ENCODE results near the gene FBXO31. TPM values are rescaled to one million over a fixed set of nuclear protein-coding genes. Genes with fewer than 3 reads are reported as not detected.
A peak's percentile ranks its signal among the peaks of the same experiment; 100 is the strongest.

FBXO31 gene
- total and polyA plus RNA-seq, 9 of the 15 experiments (the other 6 are each of a cell fraction or from before 2014, with no cell fraction given): 0.18 to 33.3 (median 10.9) TPM

DNA sequence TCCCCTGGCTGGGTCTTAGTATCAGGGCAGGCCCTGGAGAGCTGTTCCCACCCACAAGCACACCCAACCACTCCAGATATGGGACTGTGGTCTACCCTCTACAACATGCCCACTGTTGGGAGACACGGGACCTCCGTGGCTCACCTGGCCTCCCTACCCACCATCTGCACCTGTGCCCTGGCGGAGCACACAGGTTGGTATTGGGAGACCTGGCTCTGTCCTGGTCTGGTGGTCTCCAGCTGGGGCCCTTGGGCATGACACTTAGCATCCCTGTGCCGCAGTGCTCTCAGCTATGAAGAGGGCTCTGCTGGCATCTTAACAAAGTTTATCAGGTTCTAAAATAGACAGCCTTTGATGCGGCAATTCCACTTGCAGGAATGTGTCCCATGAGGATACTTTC is 72.2 kb downstream of the FBXO31 start (continued):
- TF ChIP-seq, protein P1, sequence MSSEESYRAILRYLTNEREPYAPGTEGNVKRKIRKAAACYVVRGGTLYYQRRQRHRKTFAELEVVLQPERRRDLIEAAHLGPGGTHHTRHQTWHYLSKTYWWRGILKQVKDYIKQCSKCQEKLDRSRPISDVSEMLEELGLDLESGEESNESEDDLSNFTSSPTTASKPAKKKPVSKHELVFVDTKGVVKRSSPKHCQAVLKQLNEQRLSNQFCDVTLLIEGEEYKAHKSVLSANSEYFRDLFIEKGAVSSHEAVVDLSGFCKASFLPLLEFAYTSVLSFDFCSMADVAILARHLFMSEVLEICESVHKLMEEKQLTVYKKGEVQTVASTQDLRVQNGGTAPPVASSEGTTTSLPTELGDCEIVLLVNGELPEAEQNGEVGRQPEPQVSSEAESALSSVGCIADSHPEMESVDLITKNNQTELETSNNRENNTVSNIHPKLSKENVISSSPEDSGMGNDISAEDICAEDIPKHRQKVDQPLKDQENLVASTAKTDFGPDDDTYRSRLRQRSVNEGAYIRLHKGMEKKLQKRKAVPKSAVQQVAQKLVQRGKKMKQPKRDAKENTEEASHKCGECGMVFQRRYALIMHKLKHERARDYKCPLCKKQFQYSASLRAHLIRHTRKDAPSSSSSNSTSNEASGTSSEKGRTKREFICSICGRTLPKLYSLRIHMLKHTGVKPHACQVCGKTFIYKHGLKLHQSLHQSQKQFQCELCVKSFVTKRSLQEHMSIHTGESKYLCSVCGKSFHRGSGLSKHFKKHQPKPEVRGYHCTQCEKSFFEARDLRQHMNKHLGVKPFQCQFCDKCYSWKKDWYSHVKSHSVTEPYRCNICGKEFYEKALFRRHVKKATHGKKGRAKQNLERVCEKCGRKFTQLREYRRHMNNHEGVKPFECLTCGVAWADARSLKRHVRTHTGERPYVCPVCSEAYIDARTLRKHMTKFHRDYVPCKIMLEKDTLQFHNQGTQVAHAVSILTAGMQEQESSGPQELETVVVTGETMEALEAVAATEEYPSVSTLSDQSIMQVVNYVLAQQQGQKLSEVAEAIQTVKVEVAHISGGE (CRISPR knock-in tag; IDR thresholded peaks at IDR 0.05): no peak
- no peak for TF ChIP-seq KHSRP (IDR thresholded peaks at IDR 0.05)

DNA sequence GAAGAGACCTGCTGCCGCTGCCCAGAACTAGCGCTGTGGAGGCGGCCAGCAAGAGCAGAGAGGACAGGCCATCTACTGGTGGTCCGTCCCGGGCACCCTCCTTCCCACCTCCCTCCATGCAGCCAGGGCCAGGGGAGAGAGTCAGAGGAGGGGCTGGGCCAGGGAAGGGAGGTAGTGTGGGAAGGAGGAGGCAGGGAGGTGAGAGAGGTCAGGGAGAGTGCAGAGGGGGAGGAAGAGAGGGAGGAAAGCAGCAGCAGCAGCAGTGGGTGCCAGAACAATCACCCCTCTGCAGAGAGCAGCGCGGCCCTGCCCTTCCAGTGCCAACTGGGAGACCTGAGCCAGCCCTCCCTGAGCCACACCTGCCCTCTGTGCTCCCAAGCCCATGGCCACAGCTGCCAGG is 73.0 kb downstream of the FBXO31 start:
- peak in 1 of 4 experiments; percentile 39 for DNase-seq (ENCODE audit: extremely low read depth in 1 of 4, low spot score in 3 of 4)
- WGBS (ENCODE audit: insufficient coverage, low coverage, missing lambda C conversion rate): 58% methylated on average over 7 of the region's 7 CpGs
- Histone ChIP-seq H3K27ac (ENCODE audit: extremely low read depth, low read depth, low read length) (no peak overlapping the region), H3K79me2 (ENCODE audit: control insufficient read depth, insufficient read depth, low read length) (peaks cover 9% of the 10 kb centered on the region; the same call in 2 of the 3 replicates), H4K20me1 (replicated peaks; ENCODE audit: control insufficient read depth, insufficient read depth, low read length) (no peaks in the 10 kb centered on the region), H3K9me1 (ENCODE audit: control insufficient read depth, insufficient read depth, low read length) (no peaks in the 10 kb centered on the region), H3K9ac (ENCODE audit: insufficient read depth in 1 of 2, low read depth in 2 of 2, low read length in 2 of 2) (peak overlapping the region in 1 of 2 experiments; percentile 87; a peak in 2 of 4 replicates), H3K4me1 (replicated peaks in 1 of 2; ENCODE audit: control insufficient read depth in 2 of 2, insufficient read depth in 2 of 2, low read length in 2 of 2) (peaks cover 12 to 18% of the 10 kb centered on the region in 2 experiments), H3K9me3 (replicated peaks; ENCODE audit: control insufficient read depth, insufficient read depth, low read depth, low read length) (peaks cover 6% of the 10 kb centered on the region), H3K4me2 (ENCODE audit: insufficient read depth, low read length) (no peak overlapping the region), H3K36me3 (ENCODE audit: control insufficient read depth, insufficient read depth, low read length) (no peaks in the 10 kb centered on the region), H2AFZ (ENCODE audit: low read depth, low read length) (0 out of 2 replicates have a peak overlapping the region, but pooled peaks have one; percentile 2), H3K27me3 (ENCODE audit: control insufficient read depth in 2 of 2, insufficient read depth in 2 of 2, low read length in 2 of 2) (no peaks in the 10 kb centered on the region), H3K4me3 (no peak overlapping the region)
- in situ Hi-C loops (cut with MboI) (no loop called here), intact Hi-C loops (cut with micrococcal nuclease) (no loop called here)
- ChIA-PET CTCF (ENCODE audit: low intra/inter-chr PET ratio) (no interaction called here), POLR2A (interaction anchor here (0.6 kb wide), 1 partner anchor 106 kb away, joined by 3 read pairs; no protein-coding TSS in a partner anchor)
- TF ChIP-seq, protein P2, sequence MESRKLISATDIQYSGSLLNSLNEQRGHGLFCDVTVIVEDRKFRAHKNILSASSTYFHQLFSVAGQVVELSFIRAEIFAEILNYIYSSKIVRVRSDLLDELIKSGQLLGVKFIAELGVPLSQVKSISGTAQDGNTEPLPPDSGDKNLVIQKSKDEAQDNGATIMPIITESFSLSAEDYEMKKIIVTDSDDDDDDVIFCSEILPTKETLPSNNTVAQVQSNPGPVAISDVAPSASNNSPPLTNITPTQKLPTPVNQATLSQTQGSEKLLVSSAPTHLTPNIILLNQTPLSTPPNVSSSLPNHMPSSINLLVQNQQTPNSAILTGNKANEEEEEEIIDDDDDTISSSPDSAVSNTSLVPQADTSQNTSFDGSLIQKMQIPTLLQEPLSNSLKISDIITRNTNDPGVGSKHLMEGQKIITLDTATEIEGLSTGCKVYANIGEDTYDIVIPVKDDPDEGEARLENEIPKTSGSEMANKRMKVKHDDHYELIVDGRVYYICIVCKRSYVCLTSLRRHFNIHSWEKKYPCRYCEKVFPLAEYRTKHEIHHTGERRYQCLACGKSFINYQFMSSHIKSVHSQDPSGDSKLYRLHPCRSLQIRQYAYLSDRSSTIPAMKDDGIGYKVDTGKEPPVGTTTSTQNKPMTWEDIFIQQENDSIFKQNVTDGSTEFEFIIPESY (CRISPR knock-in tag; IDR thresholded peaks at IDR 0.05): peak; percentile 75
- no peak for TF ChIP-seq C11orf30 (IDR thresholded peaks at IDR 0.05; ENCODE audit: low read depth)
- no peak for FAIRE-seq
- no TSS peak for BruUV-seq (replicated peaks)
- ATAC-seq: peak; percentile 20; the same call in 2 of the 3 replicates

Data from K562 (cell line).